ENCODE data around the gene LHFPL2.

DNA sequence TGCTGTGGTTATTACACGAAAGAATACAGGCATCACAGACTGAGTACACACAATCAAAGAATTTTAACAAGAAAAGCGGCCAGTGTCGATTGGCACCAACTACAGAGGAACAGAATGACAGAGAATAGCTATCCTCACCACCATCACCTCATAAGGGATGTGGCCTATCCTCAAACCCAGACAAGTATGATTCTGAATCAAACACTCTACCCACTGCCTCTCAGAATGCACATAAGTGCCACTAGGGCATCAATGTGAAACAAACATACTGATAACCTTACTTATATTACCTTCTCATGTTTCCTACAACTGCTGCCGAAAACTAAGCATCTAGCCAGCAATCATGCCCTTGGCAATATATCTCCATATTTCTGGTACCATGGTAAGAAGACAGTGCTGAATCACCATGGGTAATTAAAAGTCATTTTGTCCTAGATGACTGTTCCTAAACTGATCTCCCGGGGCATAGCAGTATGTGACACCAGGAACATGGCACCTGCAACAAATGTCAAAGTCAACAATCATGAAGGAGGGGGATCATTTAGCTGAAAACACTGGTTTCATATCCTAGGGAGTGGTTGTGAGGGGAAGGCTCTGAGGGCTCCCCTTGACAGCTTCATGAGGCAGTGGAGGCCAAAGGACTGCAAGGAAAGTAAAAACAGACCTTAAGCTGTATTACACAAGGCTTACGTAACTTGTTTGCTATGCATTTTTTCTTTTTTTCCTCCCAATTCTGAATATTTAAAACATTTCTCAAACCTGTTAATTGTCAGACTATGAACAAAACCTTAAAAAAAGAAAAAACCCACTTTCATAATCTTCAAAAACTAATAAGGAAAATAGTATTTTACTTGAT is 88.3 kb downstream of the LHFPL2 start:
- no peak for TF ChIP-seq POLR2AphosphoS5 (IDR thresholded peaks at IDR 0.05)
- TF ChIP-seq, protein P1, sequence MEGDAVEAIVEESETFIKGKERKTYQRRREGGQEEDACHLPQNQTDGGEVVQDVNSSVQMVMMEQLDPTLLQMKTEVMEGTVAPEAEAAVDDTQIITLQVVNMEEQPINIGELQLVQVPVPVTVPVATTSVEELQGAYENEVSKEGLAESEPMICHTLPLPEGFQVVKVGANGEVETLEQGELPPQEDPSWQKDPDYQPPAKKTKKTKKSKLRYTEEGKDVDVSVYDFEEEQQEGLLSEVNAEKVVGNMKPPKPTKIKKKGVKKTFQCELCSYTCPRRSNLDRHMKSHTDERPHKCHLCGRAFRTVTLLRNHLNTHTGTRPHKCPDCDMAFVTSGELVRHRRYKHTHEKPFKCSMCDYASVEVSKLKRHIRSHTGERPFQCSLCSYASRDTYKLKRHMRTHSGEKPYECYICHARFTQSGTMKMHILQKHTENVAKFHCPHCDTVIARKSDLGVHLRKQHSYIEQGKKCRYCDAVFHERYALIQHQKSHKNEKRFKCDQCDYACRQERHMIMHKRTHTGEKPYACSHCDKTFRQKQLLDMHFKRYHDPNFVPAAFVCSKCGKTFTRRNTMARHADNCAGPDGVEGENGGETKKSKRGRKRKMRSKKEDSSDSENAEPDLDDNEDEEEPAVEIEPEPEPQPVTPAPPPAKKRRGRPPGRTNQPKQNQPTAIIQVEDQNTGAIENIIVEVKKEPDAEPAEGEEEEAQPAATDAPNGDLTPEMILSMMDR (IDR thresholded peaks at IDR 0.05 in 8 of 11, conservative IDR thresholded peaks at IDR 0.05 in 3 of 11) = no peak

Measured in spleen (tissue), 7 donors.